ENCODE measurements around the gene CASKIN2.

DNA sequence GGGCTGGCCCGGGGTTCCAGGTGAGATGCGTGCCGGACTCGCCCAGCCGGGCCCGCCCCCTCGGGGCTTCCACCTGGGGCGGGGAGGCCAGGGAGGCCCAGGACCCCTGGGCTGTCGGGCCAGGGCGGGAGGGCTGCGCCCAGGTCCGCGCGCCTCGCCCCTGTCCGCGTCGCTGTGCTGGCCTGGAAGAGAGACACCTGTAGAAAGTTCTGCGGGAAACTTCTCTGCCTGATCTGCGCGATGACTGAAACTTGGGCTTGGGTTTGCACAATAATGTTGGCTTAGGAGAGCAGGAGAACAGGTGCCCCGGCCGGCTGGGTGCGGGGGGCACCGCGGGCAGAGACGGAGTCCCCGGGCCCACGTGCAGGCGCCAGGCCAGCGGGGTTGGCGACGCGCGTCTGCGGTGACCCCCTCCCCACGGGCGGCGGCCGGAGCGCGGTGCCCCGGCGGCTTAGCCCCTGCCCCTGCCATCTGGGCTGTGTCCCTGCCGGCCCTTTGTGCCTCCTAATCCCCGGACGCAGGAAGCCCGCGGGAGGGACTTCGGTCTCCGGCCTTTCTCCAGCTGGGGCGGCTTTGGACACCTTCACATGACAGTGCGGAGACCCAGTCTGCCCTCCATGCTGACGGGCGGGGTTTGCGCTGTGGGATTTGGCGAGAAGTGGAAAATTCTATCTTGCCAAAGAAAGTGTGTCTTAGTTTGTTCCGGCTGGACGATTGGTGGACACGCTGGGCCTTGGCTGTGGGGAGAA, 10.6 kb upstream of the CASKIN2 start:
- TF ChIP-seq, protein P1, sequence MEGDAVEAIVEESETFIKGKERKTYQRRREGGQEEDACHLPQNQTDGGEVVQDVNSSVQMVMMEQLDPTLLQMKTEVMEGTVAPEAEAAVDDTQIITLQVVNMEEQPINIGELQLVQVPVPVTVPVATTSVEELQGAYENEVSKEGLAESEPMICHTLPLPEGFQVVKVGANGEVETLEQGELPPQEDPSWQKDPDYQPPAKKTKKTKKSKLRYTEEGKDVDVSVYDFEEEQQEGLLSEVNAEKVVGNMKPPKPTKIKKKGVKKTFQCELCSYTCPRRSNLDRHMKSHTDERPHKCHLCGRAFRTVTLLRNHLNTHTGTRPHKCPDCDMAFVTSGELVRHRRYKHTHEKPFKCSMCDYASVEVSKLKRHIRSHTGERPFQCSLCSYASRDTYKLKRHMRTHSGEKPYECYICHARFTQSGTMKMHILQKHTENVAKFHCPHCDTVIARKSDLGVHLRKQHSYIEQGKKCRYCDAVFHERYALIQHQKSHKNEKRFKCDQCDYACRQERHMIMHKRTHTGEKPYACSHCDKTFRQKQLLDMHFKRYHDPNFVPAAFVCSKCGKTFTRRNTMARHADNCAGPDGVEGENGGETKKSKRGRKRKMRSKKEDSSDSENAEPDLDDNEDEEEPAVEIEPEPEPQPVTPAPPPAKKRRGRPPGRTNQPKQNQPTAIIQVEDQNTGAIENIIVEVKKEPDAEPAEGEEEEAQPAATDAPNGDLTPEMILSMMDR (IDR thresholded peaks at IDR 0.05; ENCODE audit: low read depth, low read length): no peak
- no peak for TF ChIP-seq EZH2phosphoT487 (IDR thresholded peaks at IDR 0.05; ENCODE audit: low read depth)

Data from OCI-LY3 (cell line).